PFSK-1 (cell line): ENCODE results near the gene LRP4.

Experiments
- FOXP2 ChIP-seq: optimal IDR thresholded peaks from 2 replicates; pipeline ENCODE3; 2011; ENCODE audit warnings: borderline replicate concordance, control low read depth, inconsistent platforms; ENCODE audit not compliant: insufficient read depth; ENCODE audit errors: extremely low read length, extremely low read depth
- POLR2AphosphoS5 ChIP-seq: IDR thresholded peaks from 2 replicates; pipeline ENCODE4 v1.6.1; 2012; ENCODE audit warnings: low read depth, mild to moderate bottlenecking, control low read depth, low read length, moderate library complexity
- REST ChIP-seq, 2 experiments: IDR thresholded peaks; 2 replicates each; pipeline versions ENCODE4 v1.6.1 to v1.8.0; 2011 to 2012; ENCODE audit warnings: low read depth in 2 of 2, low read length in 2 of 2, control low read depth in 1 of 2, inconsistent platforms in 1 of 2, mild to moderate bottlenecking in 1 of 2, moderate library complexity in 1 of 2; ENCODE audit not compliant: insufficient read depth in 1 of 2
- SIN3A ChIP-seq: IDR thresholded peaks from 2 replicates; pipeline ENCODE4 v1.6.1; 2012; ENCODE audit warnings: mild to moderate bottlenecking, low read length, moderate library complexity, borderline replicate concordance; ENCODE audit not compliant: insufficient read depth
- TAF1 ChIP-seq: IDR thresholded peaks from 2 replicates; pipeline ENCODE4 v1.6.1; 2012; ENCODE audit warnings: low read length, control low read depth, borderline replicate concordance; ENCODE audit not compliant: insufficient read depth

The LRP4 gene

GRCh38 chr11:46905806-46906205, 12.5 kb downstream of the LRP4 start:
- TF ChIP-seq SIN3A = no peak
- TF ChIP-seq POLR2AphosphoS5 = no peak
- no peak for TF ChIP-seq TAF1
- no peak for TF ChIP-seq REST (IDR thresholded peaks at IDR 0.05; ENCODE audit: insufficient read depth in 1 of 2, low read depth in 2 of 2, low read length in 2 of 2)
- TF ChIP-seq FOXP2 = no peak

GRCh38 chr11:46903846-46904245, 14.5 kb downstream of the LRP4 start:
- TF ChIP-seq POLR2AphosphoS5 = no peak
- TF ChIP-seq SIN3A = no peak
- TF ChIP-seq REST (IDR thresholded peaks at IDR 0.05; ENCODE audit: insufficient read depth in 1 of 2, low read depth in 2 of 2, low read length in 2 of 2) = no peak
- no peak for TF ChIP-seq TAF1
- TF ChIP-seq FOXP2 = no peak

GRCh38 chr11:46902694-46903093, 15.7 kb downstream of the LRP4 start:
- TF ChIP-seq TAF1 (no peak), FOXP2 (no peak), REST (IDR thresholded peaks at IDR 0.05; ENCODE audit: insufficient read depth in 1 of 2, low read depth in 2 of 2, low read length in 2 of 2) (no peak), POLR2AphosphoS5 (no peak), SIN3A (no peak)

GRCh38 chr11:46901156-46901555, 17.2 kb downstream of the LRP4 start:
- TF ChIP-seq FOXP2 = no peak
- TF ChIP-seq REST (IDR thresholded peaks at IDR 0.05; ENCODE audit: insufficient read depth in 1 of 2, low read depth in 2 of 2, low read length in 2 of 2) = no peak
- no peak for TF ChIP-seq POLR2AphosphoS5
- no peak for TF ChIP-seq SIN3A
- TF ChIP-seq TAF1 = no peak
